ENCODE measurements around the gene RAD23B.
A peak's percentile ranks its signal among the peaks of the same experiment; 100 is the strongest.

- no peak for TF ChIP-seq TCF4 (CRISPR knock-in tag; IDR thresholded peaks at IDR 0.05; ENCODE audit: borderline replicate concordance)
- TF ChIP-seq OSR1 (CRISPR knock-in tag; IDR thresholded peaks at IDR 0.05), result no peak
- no peak for TF ChIP-seq PPARA (CRISPR knock-in tag; IDR thresholded peaks at IDR 0.05; ENCODE audit: borderline replicate concordance)
- no peak for TF ChIP-seq GLIS3 (CRISPR knock-in tag; IDR thresholded peaks at IDR 0.05)
- no peak for TF ChIP-seq CREB5 (CRISPR knock-in tag; IDR thresholded peaks at IDR 0.05; ENCODE audit: low read depth)
- no peak for TF ChIP-seq ZFP30 (CRISPR knock-in tag; IDR thresholded peaks at IDR 0.05)
- TF ChIP-seq BACH2 (CRISPR knock-in tag; IDR thresholded peaks at IDR 0.05; ENCODE audit: borderline replicate concordance), result no peak
- TF ChIP-seq CSRNP3 (CRISPR knock-in tag; IDR thresholded peaks at IDR 0.05), result no peak
- no peak for TF ChIP-seq ZNF565 (CRISPR knock-in tag; conservative IDR thresholded peaks at IDR 0.05; ENCODE audit: low read depth)
- no peak for TF ChIP-seq PATZ1 (CRISPR knock-in tag; IDR thresholded peaks at IDR 0.05; ENCODE audit: borderline replicate concordance)
- TF ChIP-seq RARB (CRISPR knock-in tag; IDR thresholded peaks at IDR 0.05), result no peak
- no peak for TF ChIP-seq TOX (CRISPR knock-in tag; IDR thresholded peaks at IDR 0.05; ENCODE audit: borderline replicate concordance)
- peak; percentile 78 for TF ChIP-seq ZFP3 (CRISPR knock-in tag; IDR thresholded peaks at IDR 0.05)
Measured at GRCh38 chr9:107283623-107284616, 841 bp downstream of the RAD23B start.
